CD4-positive, CD25-positive, alpha-beta regulatory T cell (primary cell): ENCODE data around the gene PAMR1. TPM values are rescaled to one million over a fixed set of nuclear protein-coding genes. Genes with fewer than 3 reads are reported as not detected.

Source experiments
- ATAC-seq, 2 donors: fragments of 150-1000 bp; cut with Tn5 transposase; one replicate each; pipeline ENCODE4 v1.10.0; 2021; ENCODE audit warnings: low read depth in 2 of 2, moderate number of reproducible peaks in 2 of 2, moderate library complexity in 1 of 2
- DNase-seq, 3 donors: peaks; one replicate each; pipeline versions ENCODE4 v3.0.0 to v3.0.0-alpha.2; 2012 to 2022; ENCODE audit warnings: mixed read lengths in 1 of 3
- H3K27ac ChIP-seq: one replicate; pipeline ENCODE4 v1.7.0; 2013; ENCODE audit warnings: mild to moderate bottlenecking, low read length; ENCODE audit not compliant: insufficient read depth, poor library complexity, severe bottlenecking
- H3K27me3 ChIP-seq: one replicate; pipeline ENCODE4 v1.7.0; 2013; ENCODE audit warnings: low read length; ENCODE audit not compliant: control insufficient read depth, insufficient read depth
- H3K36me3 ChIP-seq: one replicate; pipeline ENCODE4 v1.7.0; 2013; ENCODE audit warnings: mild to moderate bottlenecking, low read length, moderate library complexity; ENCODE audit not compliant: control insufficient read depth, insufficient read depth
- H3K4me1 ChIP-seq: 2 replicates; pipeline ENCODE4 v1.7.0; 2013; ENCODE audit warnings: mild to moderate bottlenecking, low read length; ENCODE audit not compliant: insufficient read depth, control insufficient read depth, poor library complexity, severe bottlenecking
- H3K4me3 ChIP-seq: one replicate; pipeline ENCODE4 v1.7.0; 2013; ENCODE audit warnings: low read depth, mild to moderate bottlenecking, low read length, moderate library complexity
- H3K9me3 ChIP-seq, 2 experiments: 1 replicate in 1 of 2; 2 replicates in 1 of 2; pipeline ENCODE4 v1.7.0; 2013; ENCODE audit warnings: low read length in 2 of 2, mild to moderate bottlenecking in 1 of 2, moderate library complexity in 1 of 2; ENCODE audit not compliant: control insufficient read depth in 2 of 2
- H3K27ac Mint-ChIP-seq, 3 donors: one replicate each; pipeline ENCODE4 v1.8.0; 2020 to 2022; ENCODE audit warnings: mild to moderate bottlenecking in 3 of 3, mixed read lengths in 3 of 3, moderate library complexity in 2 of 3
- H3K27me3 Mint-ChIP-seq: one replicate; pipeline ENCODE4 v1.8.0; 2022; ENCODE audit warnings: mild to moderate bottlenecking, mixed read lengths
- H3K36me3 Mint-ChIP-seq: one replicate; pipeline ENCODE4 v1.8.0; 2020; ENCODE audit warnings: mixed read lengths
- H3K4me1 Mint-ChIP-seq, 4 donors: one replicate each; pipeline ENCODE4 v1.8.0; 2020 to 2022; ENCODE audit warnings: mixed read lengths in 4 of 4, mild to moderate bottlenecking in 1 of 4
- H3K4me3 Mint-ChIP-seq, 4 donors: one replicate each; pipeline ENCODE4 v1.8.0; 2020 to 2022; ENCODE audit warnings: mild to moderate bottlenecking in 4 of 4, mixed read lengths in 4 of 4, moderate library complexity in 3 of 4
- H3K9me3 Mint-ChIP-seq, 7 donors: one replicate each; pipeline ENCODE4 v1.8.0; 2020 to 2022; ENCODE audit warnings: mixed read lengths in 7 of 7, mild to moderate bottlenecking in 3 of 7, moderate library complexity in 2 of 7
- polyA plus RNA-seq, 4 donors: library from polyadenylated mRNA; unstranded; fragments of 300-500 nt; fragmentation: Illumina TruSeq; gene quantifications; one replicate each; pipeline ENCODE4 v1.2.3, GENCODE V29; 2021
- total RNA-seq: library from RNA; stranded (reverse); gene quantifications from one replicate; pipeline ENCODE4 v1.2.3, GENCODE V29; 2022

The PAMR1 gene
- total and polyA plus RNA-seq, 5 donors from 2014 or later = not detected

GRCh38 chr11:35466058-35466457 lies 59.4 kb downstream of the PAMR1 start:
- no peak overlapping the region for H3K27ac Mint-ChIP-seq
- no peak overlapping the region for H3K4me3 Mint-ChIP-seq
- peaks cover 28% of the 10 kb centered on the region for H3K27me3 Mint-ChIP-seq
- H3K36me3 ChIP-seq = no peaks in the 10 kb centered on the region
- no peak for ATAC-seq
- no peak overlapping the region for H3K27ac ChIP-seq
- no peak overlapping the region for H3K4me3 ChIP-seq
- H3K4me1 ChIP-seq = no peaks in the 10 kb centered on the region
- DNase-seq = no peak
- peaks cover 0 to 1% (median 0%) of the 10 kb centered on the region in 7 donors for H3K9me3 Mint-ChIP-seq
- H3K36me3 Mint-ChIP-seq = no peaks in the 10 kb centered on the region
- no peaks in the 10 kb centered on the region for H3K4me1 Mint-ChIP-seq
- no peaks in the 10 kb centered on the region for H3K9me3 ChIP-seq
- peaks cover 4% of the 10 kb centered on the region for H3K27me3 ChIP-seq

GRCh38 chr11:35464308-35464707 lies 61.1 kb downstream of the PAMR1 start:
- DNase-seq (no peak), ATAC-seq (no peak)
- no peak overlapping the region for H3K4me3 Mint-ChIP-seq
- H3K9me3 ChIP-seq = no peaks in the 10 kb centered on the region
- H3K4me3 ChIP-seq = no peak overlapping the region
- no peak overlapping the region for H3K27ac ChIP-seq
- no peaks in the 10 kb centered on the region for H3K36me3 Mint-ChIP-seq
- no peaks in the 10 kb centered on the region for H3K4me1 ChIP-seq
- peaks cover 30% of the 10 kb centered on the region for H3K27me3 Mint-ChIP-seq
- H3K9me3 Mint-ChIP-seq = peaks cover 0 to 1% (median 0%) of the 10 kb centered on the region in 7 donors
- no peak overlapping the region for H3K27ac Mint-ChIP-seq
- no peaks in the 10 kb centered on the region for H3K36me3 ChIP-seq
- H3K27me3 ChIP-seq = peaks cover 2% of the 10 kb centered on the region
- no peaks in the 10 kb centered on the region for H3K4me1 Mint-ChIP-seq

GRCh38 chr11:35463331-35463751 lies 62.1 kb downstream of the PAMR1 start:
- Histone ChIP-seq H3K27me3 (peaks cover 1% of the 10 kb centered on the region), H3K4me1 (no peaks in the 10 kb centered on the region), H3K36me3 (no peaks in the 10 kb centered on the region), H3K27ac (no peak overlapping the region), H3K4me3 (no peak overlapping the region), H3K9me3 (no peaks in the 10 kb centered on the region)
- Mint-ChIP-seq H3K36me3 (no peaks in the 10 kb centered on the region), H3K27me3 (peaks cover 25% of the 10 kb centered on the region), H3K27ac (no peak overlapping the region), H3K4me3 (no peak overlapping the region), H3K4me1 (no peaks in the 10 kb centered on the region), H3K9me3 (peaks cover 0 to 1% (median 0%) of the 10 kb centered on the region in 7 donors)
- ATAC-seq (no peak), DNase-seq (no peak)

GRCh38 chr11:35461917-35462538 lies 63.4 kb downstream of the PAMR1 start:
- no peaks in the 10 kb centered on the region for H3K4me1 Mint-ChIP-seq
- Histone ChIP-seq H3K4me3 (no peak overlapping the region), H3K9me3 (no peaks in the 10 kb centered on the region), H3K27ac (no peak overlapping the region), H3K4me1 (no peaks in the 10 kb centered on the region), H3K27me3 (peaks cover 1% of the 10 kb centered on the region), H3K36me3 (no peaks in the 10 kb centered on the region)
- H3K4me3 Mint-ChIP-seq = no peak overlapping the region
- H3K27ac Mint-ChIP-seq = no peak overlapping the region
- H3K27me3 Mint-ChIP-seq = peaks cover 20% of the 10 kb centered on the region
- DNase-seq (no peak), ATAC-seq (no peak)
- peaks cover 0 to 1% (median 0%) of the 10 kb centered on the region in 7 donors for H3K9me3 Mint-ChIP-seq
- no peaks in the 10 kb centered on the region for H3K36me3 Mint-ChIP-seq

- no peaks in the 10 kb centered on the region for H3K4me1 ChIP-seq
- H3K27me3 Mint-ChIP-seq = peaks cover 22% of the 10 kb centered on the region
- peaks cover 1% of the 10 kb centered on the region for H3K27me3 ChIP-seq
- H3K27ac ChIP-seq = no peak overlapping the region
- no peaks in the 10 kb centered on the region for H3K9me3 ChIP-seq
- no peaks in the 10 kb centered on the region for H3K4me1 Mint-ChIP-seq
- H3K4me3 ChIP-seq = no peak overlapping the region
- no peaks in the 10 kb centered on the region for H3K36me3 Mint-ChIP-seq
- DNase-seq = no peak
- H3K4me3 Mint-ChIP-seq = no peak overlapping the region
- H3K9me3 Mint-ChIP-seq = peaks cover 0 to 1% (median 0%) of the 10 kb centered on the region in 7 donors
- H3K36me3 ChIP-seq = no peaks in the 10 kb centered on the region
- ATAC-seq = no peak
- no peak overlapping the region for H3K27ac Mint-ChIP-seq
Observed at GRCh38 chr11:35459489-35459888, 65.9 kb downstream of the PAMR1 start.

GRCh38 chr11:35458846-35459245 lies 66.6 kb downstream of the PAMR1 start:
- no peaks in the 10 kb centered on the region for H3K36me3 ChIP-seq
- no peak overlapping the region for H3K4me3 Mint-ChIP-seq
- no peak overlapping the region for H3K4me3 ChIP-seq
- no peaks in the 10 kb centered on the region for H3K9me3 ChIP-seq
- peaks cover 0 to 1% (median 0%) of the 10 kb centered on the region in 7 donors for H3K9me3 Mint-ChIP-seq
- ATAC-seq (no peak), DNase-seq (no peak)
- H3K36me3 Mint-ChIP-seq = no peaks in the 10 kb centered on the region
- H3K27me3 ChIP-seq = peaks cover 1% of the 10 kb centered on the region
- H3K27ac Mint-ChIP-seq = no peak overlapping the region
- no peaks in the 10 kb centered on the region for H3K4me1 ChIP-seq
- H3K27me3 Mint-ChIP-seq = peaks cover 21% of the 10 kb centered on the region
- no peak overlapping the region for H3K27ac ChIP-seq
- H3K4me1 Mint-ChIP-seq = no peaks in the 10 kb centered on the region

- no peaks in the 10 kb centered on the region for H3K36me3 Mint-ChIP-seq
- no peak overlapping the region for H3K4me3 Mint-ChIP-seq
- Histone ChIP-seq H3K4me3 (no peak overlapping the region), H3K9me3 (no peaks in the 10 kb centered on the region), H3K36me3 (no peaks in the 10 kb centered on the region), H3K27me3 (peaks cover 5% of the 10 kb centered on the region), H3K4me1 (no peaks in the 10 kb centered on the region), H3K27ac (no peak overlapping the region)
- H3K4me1 Mint-ChIP-seq = no peaks in the 10 kb centered on the region
- ATAC-seq (no peak), DNase-seq (no peak)
- H3K27me3 Mint-ChIP-seq = peaks cover 35% of the 10 kb centered on the region
- peaks cover 0 to 1% (median 0%) of the 10 kb centered on the region in 7 donors for H3K9me3 Mint-ChIP-seq
- no peak overlapping the region for H3K27ac Mint-ChIP-seq
Observed at GRCh38 chr11:35454362-35454761, 71.1 kb downstream of the PAMR1 start.

GRCh38 chr11:35436581-35437250 lies 88.7 kb downstream of the PAMR1 start:
- no peaks in the 10 kb centered on the region for H3K4me1 Mint-ChIP-seq
- Histone ChIP-seq H3K4me1 (no peaks in the 10 kb centered on the region), H3K27ac (no peak overlapping the region), H3K36me3 (no peaks in the 10 kb centered on the region), H3K4me3 (no peak overlapping the region), H3K9me3 (no peaks in the 10 kb centered on the region), H3K27me3 (peaks cover 14% of the 10 kb centered on the region)
- H3K27me3 Mint-ChIP-seq = peaks cover 34% of the 10 kb centered on the region
- H3K27ac Mint-ChIP-seq = no peak overlapping the region
- peaks cover 0 to 3% (median 0%) of the 10 kb centered on the region in 7 donors for H3K9me3 Mint-ChIP-seq
- no peak for DNase-seq
- no peaks in the 10 kb centered on the region for H3K36me3 Mint-ChIP-seq
- ATAC-seq = no peak
- H3K4me3 Mint-ChIP-seq = no peak overlapping the region
